Esophagus (tissue), 2 donors: Measurements from ENCODE around the gene MLPH. TPM values are rescaled to one million over a fixed set of nuclear protein-coding genes. Genes with fewer than 3 reads are reported as not detected.
A peak's percentile ranks its signal among the peaks of the same experiment; 100 is the strongest.

ENCODE experiments used
- H3K27ac ChIP-seq, 2 donors: one replicate each; pipeline ENCODE4 v1.5.1; 2013; ENCODE audit warnings: low read depth in 2 of 2, mild to moderate bottlenecking in 2 of 2, inconsistent platforms in 1 of 2, low read length in 1 of 2, moderate library complexity in 1 of 2
- H3K27me3 ChIP-seq, 2 donors: one replicate each; pipeline ENCODE4 v1.6.1; 2013; ENCODE audit warnings: low read length in 2 of 2, control low read depth in 1 of 2, mild to moderate bottlenecking in 1 of 2; ENCODE audit not compliant: insufficient read depth in 2 of 2, control insufficient read depth in 1 of 2
- H3K36me3 ChIP-seq, 2 donors: one replicate each; pipeline ENCODE4 v1.6.1; 2013; ENCODE audit warnings: low read length in 1 of 2; ENCODE audit not compliant: control insufficient read depth in 2 of 2, insufficient read depth in 2 of 2
- H3K4me1 ChIP-seq, 2 donors: one replicate each; pipeline ENCODE4 v1.6.1; 2013; ENCODE audit warnings: low read length in 1 of 2; ENCODE audit not compliant: control insufficient read depth in 2 of 2, insufficient read depth in 2 of 2
- H3K4me3 ChIP-seq, 2 donors: one replicate each; pipeline ENCODE4 v1.5.1; 2013; ENCODE audit warnings: low read length in 2 of 2, mild to moderate bottlenecking in 2 of 2, low read depth in 1 of 2, moderate library complexity in 1 of 2
- H3K9me3 ChIP-seq, 2 donors: one replicate each; pipeline ENCODE4 v1.6.1; 2013; ENCODE audit warnings: mild to moderate bottlenecking in 2 of 2, low read depth in 1 of 2, low read length in 1 of 2, moderate library complexity in 1 of 2; ENCODE audit not compliant: control insufficient read depth in 2 of 2, insufficient read depth in 1 of 2
- WGBS, 2 donors: extraction: QIAGEN DNeasy Blood & Tissue Kit; methylation state at CpG; one replicate each; pipeline ENCODE4 v1.1.7; 2013; 5-methylcytosine and 5-hydroxymethylcytosine counted together
- polyA plus RNA-seq, 2 donors: library from polyadenylated mRNA; stranded (reverse); fragments of 200-250 nt; gene quantifications; one replicate each; pipeline ENCODE4 v1.2.3, GENCODE V29; 2013
- donor health status: healthy with polysubstance abuse.
- donor health status: Bipolar disorder and iron deficiency.

MLPH gene
- polyA plus RNA-seq, 2 donors: 3.4 to 4.4 TPM

- no peak overlapping the region for H3K27ac ChIP-seq
- peaks cover 3 to 6% of the 10 kb centered on the region in 2 donors for H3K4me1 ChIP-seq
- no peak overlapping the region for H3K4me3 ChIP-seq
- H3K27me3 ChIP-seq: no peaks in the 10 kb centered on the region
- H3K36me3 ChIP-seq: no peaks in the 10 kb centered on the region
- 70 to 82% methylated on average over 5 of the region's 5 CpGs for WGBS, 2 donors
- no peaks in the 10 kb centered on the region for H3K9me3 ChIP-seq
Measured at GRCh38 chr2:237541243-237541642, 54.2 kb downstream of the MLPH start.

- H3K27ac ChIP-seq: peak overlapping the region in 1 of 2 donors; percentile 18
- WGBS, 2 donors: 94 to 95% methylated on average over 18 of the region's 18 CpGs
- H3K9me3 ChIP-seq: no peaks in the 10 kb centered on the region
- H3K4me3 ChIP-seq: no peak overlapping the region
- H3K4me1 ChIP-seq: peaks cover 3 to 9% of the 10 kb centered on the region in 2 donors
- no peaks in the 10 kb centered on the region for H3K27me3 ChIP-seq
- no peaks in the 10 kb centered on the region for H3K36me3 ChIP-seq
Measured at GRCh38 chr2:237542001-237542704, 55.1 kb downstream of the MLPH start.

GRCh38 chr2:237546040-237546875 lies 59.2 kb downstream of the MLPH start:
- Histone ChIP-seq H3K36me3 (no peaks in the 10 kb centered on the region), H3K9me3 (no peaks in the 10 kb centered on the region), H3K27me3 (no peaks in the 10 kb centered on the region), H3K4me1 (peaks cover 3 to 7% of the 10 kb centered on the region in 2 donors), H3K27ac (no peak overlapping the region), H3K4me3 (no peak overlapping the region)
- whole genome bisulfite sequencing, 2 donors: 76 to 77% methylated on average over 8 of the region's 8 CpGs

- 69 to 77% methylated on average over 13 of the region's 13 CpGs for WGBS, 2 donors
- Histone ChIP-seq H3K27ac (no peak overlapping the region), H3K9me3 (no peaks in the 10 kb centered on the region)
Measured at GRCh38 chr2:237546876-237547395, 59.9 kb downstream of the MLPH start.

GRCh38 chr2:237547841-237548416 lies 60.9 kb downstream of the MLPH start:
- H3K4me1 ChIP-seq: peaks cover 0 to 7% of the 10 kb centered on the region in 2 donors
- H3K9me3 ChIP-seq: no peaks in the 10 kb centered on the region
- WGBS, 2 donors: 49 to 53% methylated on average over 11 of the region's 11 CpGs
- H3K4me3 ChIP-seq: no peak overlapping the region
- H3K27me3 ChIP-seq: no peaks in the 10 kb centered on the region
- no peak overlapping the region for H3K27ac ChIP-seq
- peaks cover 0 to under 1% of the 10 kb centered on the region in 2 donors for H3K36me3 ChIP-seq

More at GRCh38 chr2:237546876-237547395, 59.9 kb downstream of the MLPH start:
- no peaks in the 10 kb centered on the region for H3K36me3 ChIP-seq
- peaks cover 2 to 7% of the 10 kb centered on the region in 2 donors for H3K4me1 ChIP-seq
- no peaks in the 10 kb centered on the region for H3K27me3 ChIP-seq
- no peak overlapping the region for H3K4me3 ChIP-seq

GRCh38 chr2:237549216-237549615 lies 62.2 kb downstream of the MLPH start:
- WGBS, 2 donors: 87% methylated on average over 8 of the region's 8 CpGs
- Histone ChIP-seq H3K27me3 (no peaks in the 10 kb centered on the region), H3K4me1 (peaks cover 0 to 7% of the 10 kb centered on the region in 2 donors), H3K4me3 (no peak overlapping the region), H3K36me3 (peaks cover 0 to 5% of the 10 kb centered on the region in 2 donors), H3K27ac (no peak overlapping the region), H3K9me3 (no peaks in the 10 kb centered on the region)

GRCh38 chr2:237549643-237550415 lies 62.8 kb downstream of the MLPH start:
- WGBS, 2 donors: 65 to 67% methylated on average over 17 of the region's 17 CpGs
- no peak overlapping the region for H3K27ac ChIP-seq
- no peak overlapping the region for H3K4me3 ChIP-seq
- no peaks in the 10 kb centered on the region for H3K27me3 ChIP-seq
- H3K4me1 ChIP-seq: peaks cover 0 to 7% of the 10 kb centered on the region in 2 donors
- H3K36me3 ChIP-seq: peaks cover 0 to 5% of the 10 kb centered on the region in 2 donors
- peaks cover 0 to 5% of the 10 kb centered on the region in 2 donors for H3K9me3 ChIP-seq

GRCh38 chr2:237551071-237551574 lies 64.1 kb downstream of the MLPH start:
- H3K4me1 ChIP-seq: peaks cover 0 to 7% of the 10 kb centered on the region in 2 donors
- peaks cover 0 to 5% of the 10 kb centered on the region in 2 donors for H3K9me3 ChIP-seq
- 85 to 91% methylated on average over 16 of the region's 16 CpGs for WGBS, 2 donors
- peaks cover 0 to 5% of the 10 kb centered on the region in 2 donors for H3K36me3 ChIP-seq
- no peak overlapping the region for H3K27ac ChIP-seq
- H3K4me3 ChIP-seq: no peak overlapping the region
- H3K27me3 ChIP-seq: no peaks in the 10 kb centered on the region
